ENCODE results near the gene SYNGR2.

DNA sequence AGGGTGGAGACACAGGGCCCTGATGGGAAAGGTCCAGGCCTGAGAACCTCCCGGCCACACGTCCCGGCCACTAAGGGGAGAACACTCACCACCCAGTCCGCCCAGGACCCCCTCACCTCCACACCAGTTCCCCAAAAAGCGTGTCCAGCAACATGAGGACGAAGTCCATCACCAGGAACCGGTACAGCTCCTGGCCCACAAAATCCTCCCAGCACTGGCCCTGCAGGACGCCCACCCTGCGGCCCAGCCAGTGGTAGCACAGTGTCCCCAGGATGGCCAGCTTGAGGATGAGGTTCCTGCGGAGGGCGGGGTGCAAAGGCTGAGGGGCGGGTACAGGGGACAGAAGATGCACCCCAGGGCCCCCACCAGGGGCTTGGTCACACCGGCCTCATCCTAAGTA, 47.8 kb upstream of the SYNGR2 start:
- no peak for TF ChIP-seq YY1 (IDR thresholded peaks at IDR 0.05; ENCODE audit: insufficient read depth, insufficient read length)
- TF ChIP-seq SUZ12 (IDR thresholded peaks at IDR 0.05; ENCODE audit: extremely low read depth, insufficient read depth, insufficient read length): no peak
- TF ChIP-seq ZNF274 (IDR thresholded peaks at IDR 0.05; ENCODE audit: low read depth, low read length): no peak

All from NT2/D1 (cell line).